ENCODE measurements around the gene GARIN5A. TPM values are rescaled to one million over a fixed set of nuclear protein-coding genes. Genes with fewer than 3 reads are reported as not detected.

GARIN5A gene
- total RNA-seq, 1 experiment from 2014 or later, result 2.0 TPM

DNA sequence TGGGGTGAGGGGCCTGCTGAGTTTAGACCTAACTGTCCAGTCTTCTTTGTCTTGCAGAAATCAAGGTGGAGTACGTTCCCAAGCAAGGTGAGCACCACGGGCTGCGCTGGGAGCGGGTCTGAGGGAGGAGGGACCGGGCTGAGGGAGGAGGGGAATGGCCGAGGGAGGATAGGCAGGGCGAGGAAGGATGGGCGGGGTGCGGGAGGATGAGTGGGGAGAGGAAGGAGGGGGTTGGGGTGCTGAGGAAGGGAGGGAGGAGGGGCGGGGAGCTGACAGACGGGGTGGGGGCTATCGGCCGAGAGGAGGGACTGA, 25.5 kb downstream of the GARIN5A start:
- Histone ChIP-seq H3K27ac (ENCODE audit: low read length) (no peak overlapping the region), H3K4me1 (ENCODE audit: control insufficient read depth, insufficient read depth, low read length) (no peaks in the 10 kb centered on the region), H3K9me3 (ENCODE audit: control insufficient read depth, insufficient read depth, low read depth, low read length) (no peaks in the 10 kb centered on the region), H3K4me3 (ENCODE audit: low read depth in 2 of 2, low read length in 2 of 2) (no peak overlapping the region), H3K27me3 (ENCODE audit: control insufficient read depth, insufficient read depth, low read length) (no peaks in the 10 kb centered on the region), H3K36me3 (ENCODE audit: control insufficient read depth, insufficient read depth, low read length) (no peaks in the 10 kb centered on the region)
- ChIA-PET CTCF (no interaction called here), POLR2A (no interaction called here)
- BruUV-seq (replicated peaks), result no TSS peak
- DNase-seq (ENCODE audit: low read depth, low spot score), result no peak
- TF ChIP-seq, protein P1, sequence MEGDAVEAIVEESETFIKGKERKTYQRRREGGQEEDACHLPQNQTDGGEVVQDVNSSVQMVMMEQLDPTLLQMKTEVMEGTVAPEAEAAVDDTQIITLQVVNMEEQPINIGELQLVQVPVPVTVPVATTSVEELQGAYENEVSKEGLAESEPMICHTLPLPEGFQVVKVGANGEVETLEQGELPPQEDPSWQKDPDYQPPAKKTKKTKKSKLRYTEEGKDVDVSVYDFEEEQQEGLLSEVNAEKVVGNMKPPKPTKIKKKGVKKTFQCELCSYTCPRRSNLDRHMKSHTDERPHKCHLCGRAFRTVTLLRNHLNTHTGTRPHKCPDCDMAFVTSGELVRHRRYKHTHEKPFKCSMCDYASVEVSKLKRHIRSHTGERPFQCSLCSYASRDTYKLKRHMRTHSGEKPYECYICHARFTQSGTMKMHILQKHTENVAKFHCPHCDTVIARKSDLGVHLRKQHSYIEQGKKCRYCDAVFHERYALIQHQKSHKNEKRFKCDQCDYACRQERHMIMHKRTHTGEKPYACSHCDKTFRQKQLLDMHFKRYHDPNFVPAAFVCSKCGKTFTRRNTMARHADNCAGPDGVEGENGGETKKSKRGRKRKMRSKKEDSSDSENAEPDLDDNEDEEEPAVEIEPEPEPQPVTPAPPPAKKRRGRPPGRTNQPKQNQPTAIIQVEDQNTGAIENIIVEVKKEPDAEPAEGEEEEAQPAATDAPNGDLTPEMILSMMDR (IDR thresholded peaks at IDR 0.05), result no peak
- TF ChIP-seq POLR2AphosphoS5 (IDR thresholded peaks at IDR 0.05; ENCODE audit: low read depth, low read length) (no peak), SIN3A (IDR thresholded peaks at IDR 0.05; ENCODE audit: borderline replicate concordance, insufficient read depth, low read depth, low read length) (no peak), TCF7L2 (IDR thresholded peaks at IDR 0.05; ENCODE audit: low read depth, low read length) (no peak)
- TF ChIP-seq, protein P2, sequence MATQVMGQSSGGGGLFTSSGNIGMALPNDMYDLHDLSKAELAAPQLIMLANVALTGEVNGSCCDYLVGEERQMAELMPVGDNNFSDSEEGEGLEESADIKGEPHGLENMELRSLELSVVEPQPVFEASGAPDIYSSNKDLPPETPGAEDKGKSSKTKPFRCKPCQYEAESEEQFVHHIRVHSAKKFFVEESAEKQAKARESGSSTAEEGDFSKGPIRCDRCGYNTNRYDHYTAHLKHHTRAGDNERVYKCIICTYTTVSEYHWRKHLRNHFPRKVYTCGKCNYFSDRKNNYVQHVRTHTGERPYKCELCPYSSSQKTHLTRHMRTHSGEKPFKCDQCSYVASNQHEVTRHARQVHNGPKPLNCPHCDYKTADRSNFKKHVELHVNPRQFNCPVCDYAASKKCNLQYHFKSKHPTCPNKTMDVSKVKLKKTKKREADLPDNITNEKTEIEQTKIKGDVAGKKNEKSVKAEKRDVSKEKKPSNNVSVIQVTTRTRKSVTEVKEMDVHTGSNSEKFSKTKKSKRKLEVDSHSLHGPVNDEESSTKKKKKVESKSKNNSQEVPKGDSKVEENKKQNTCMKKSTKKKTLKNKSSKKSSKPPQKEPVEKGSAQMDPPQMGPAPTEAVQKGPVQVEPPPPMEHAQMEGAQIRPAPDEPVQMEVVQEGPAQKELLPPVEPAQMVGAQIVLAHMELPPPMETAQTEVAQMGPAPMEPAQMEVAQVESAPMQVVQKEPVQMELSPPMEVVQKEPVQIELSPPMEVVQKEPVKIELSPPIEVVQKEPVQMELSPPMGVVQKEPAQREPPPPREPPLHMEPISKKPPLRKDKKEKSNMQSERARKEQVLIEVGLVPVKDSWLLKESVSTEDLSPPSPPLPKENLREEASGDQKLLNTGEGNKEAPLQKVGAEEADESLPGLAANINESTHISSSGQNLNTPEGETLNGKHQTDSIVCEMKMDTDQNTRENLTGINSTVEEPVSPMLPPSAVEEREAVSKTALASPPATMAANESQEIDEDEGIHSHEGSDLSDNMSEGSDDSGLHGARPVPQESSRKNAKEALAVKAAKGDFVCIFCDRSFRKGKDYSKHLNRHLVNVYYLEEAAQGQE (IDR thresholded peaks at IDR 0.05; ENCODE audit: insufficient read depth in 1 of 2, low read depth in 2 of 2, low read length in 1 of 2), result no peak
- in situ Hi-C loops (cut with HindIII; ENCODE audit: low pct_unique_long_range_greater_than_20kb, low sequenced_read_pairs), result no loop called here
- intact Hi-C loops (cut with micrococcal nuclease; ENCODE audit: unreplicated experiment), result no loop called here
- no peak for ATAC-seq

DNA sequence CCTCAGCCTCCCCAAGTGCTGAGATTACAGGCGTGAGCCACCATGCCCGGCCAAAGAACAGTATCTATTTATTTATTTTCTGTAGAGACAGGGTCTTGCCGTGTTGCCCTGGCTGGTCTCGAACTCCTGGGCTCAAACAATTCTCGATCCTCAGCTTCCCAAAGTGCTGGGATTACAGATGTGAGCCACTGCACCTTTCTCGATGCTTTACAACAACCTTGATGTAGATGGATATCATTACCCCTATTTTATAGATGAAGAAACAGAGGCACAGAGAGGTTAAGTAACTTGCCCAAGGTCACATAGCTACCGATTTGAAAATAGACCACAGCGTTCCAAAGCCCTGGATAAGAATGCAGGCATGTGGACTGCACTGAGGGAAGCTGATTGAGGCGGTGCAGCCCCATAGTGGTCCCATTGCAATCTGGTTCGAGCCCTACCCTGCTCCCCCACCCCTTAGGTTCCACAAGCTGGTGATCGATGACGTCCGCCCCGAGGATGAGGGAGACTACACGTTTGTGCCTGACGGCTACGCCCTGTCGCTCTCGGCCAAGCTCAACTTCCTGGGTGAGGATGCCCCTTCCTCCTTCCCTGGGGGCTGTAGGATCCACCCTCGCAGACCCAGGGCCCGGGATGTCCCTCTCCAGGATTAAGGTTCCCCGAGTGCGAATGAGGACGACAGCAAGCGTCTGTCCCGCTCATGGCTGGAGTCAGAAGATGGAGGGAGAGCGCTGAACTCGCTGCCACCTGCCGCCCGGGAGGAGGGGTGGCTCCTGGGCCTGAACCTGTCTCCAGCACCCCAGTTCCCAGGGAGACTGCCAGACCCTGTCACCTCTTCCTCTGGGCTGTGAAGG, 26.1 kb downstream of the GARIN5A start:
- TF ChIP-seq, protein P2 (IDR thresholded peaks at IDR 0.05; ENCODE audit: insufficient read depth in 1 of 2, low read depth in 2 of 2, low read length in 1 of 2), result no peak
- TF ChIP-seq POLR2AphosphoS5 (IDR thresholded peaks at IDR 0.05; ENCODE audit: low read depth, low read length) (no peak), TCF7L2 (IDR thresholded peaks at IDR 0.05; ENCODE audit: low read depth, low read length) (no peak), SIN3A (IDR thresholded peaks at IDR 0.05; ENCODE audit: borderline replicate concordance, insufficient read depth, low read depth, low read length) (no peak)
- TF ChIP-seq, protein P1 (IDR thresholded peaks at IDR 0.05), result no peak
- Histone ChIP-seq H3K4me3 (ENCODE audit: low read depth in 2 of 2, low read length in 2 of 2) (no peak overlapping the region), H3K27me3 (ENCODE audit: control insufficient read depth, insufficient read depth, low read length) (no peaks in the 10 kb centered on the region), H3K9me3 (ENCODE audit: control insufficient read depth, insufficient read depth, low read depth, low read length) (no peaks in the 10 kb centered on the region), H3K4me1 (ENCODE audit: control insufficient read depth, insufficient read depth, low read length) (no peaks in the 10 kb centered on the region), H3K36me3 (ENCODE audit: control insufficient read depth, insufficient read depth, low read length) (no peaks in the 10 kb centered on the region), H3K27ac (ENCODE audit: low read length) (no peak overlapping the region)
- no peak for DNase-seq (ENCODE audit: low read depth, low spot score)
- CTCF ChIA-PET, result no interaction called here
- in situ Hi-C loops (cut with HindIII; ENCODE audit: low pct_unique_long_range_greater_than_20kb, low sequenced_read_pairs) (no loop called here), intact Hi-C loops (cut with micrococcal nuclease; ENCODE audit: unreplicated experiment) (no loop called here)
- ATAC-seq, result no peak
- POLR2A ChIA-PET, result no interaction called here
- BruUV-seq (replicated peaks), result no TSS peak

Data from Panc1 (cell line).